Natural killer cell treated with Interleukin-12 subunit alpha and Interleukin-12 subunit beta and Interleukin-15 and Interleukin-18, amount 100 ng/mL, for 72 hours (primary cell): ENCODE data around the gene AP1S3. TPM values are rescaled to one million over a fixed set of nuclear protein-coding genes. Genes with fewer than 3 reads are reported as not detected.
"Not testable (repeated sequence)": the region's sequence is repeated elsewhere in the genome, so short reads cannot be mapped to it uniquely, and the experiment has no call there.

Source experiments
- ATAC-seq, 2 donors: fragments of 150-1000 bp; cut with Tn5 transposase in 1 of 2; sonication (Bioruptor Pico), chemical (Tn5 transposase) in 1 of 2; 2 replicates each; pipeline ENCODE4 v1.10.0; 2021
- DNase-seq: peaks from one replicate; pipeline ENCODE4 v3.0.0; 2022; ENCODE audit warnings: low spot score
- H3K27ac Mint-ChIP-seq, 2 donors: 1 replicate in 1 of 2; 2 replicates in 1 of 2; pipeline ENCODE4 v1.8.0; 2022; ENCODE audit warnings: mixed read lengths in 2 of 2, mild to moderate bottlenecking in 1 of 2, moderate library complexity in 1 of 2
- H3K27me3 Mint-ChIP-seq, 2 donors: 1 replicate in 1 of 2; 2 replicates in 1 of 2; pipeline ENCODE4 v1.8.0; 2022; ENCODE audit warnings: mixed read lengths in 2 of 2
- H3K36me3 Mint-ChIP-seq: one replicate; pipeline ENCODE4 v1.8.0; 2022; ENCODE audit warnings: mixed read lengths
- H3K4me1 Mint-ChIP-seq, 2 donors: 1 replicate in 1 of 2; 2 replicates in 1 of 2; pipeline ENCODE4 v1.8.0; 2022; ENCODE audit warnings: low read depth in 2 of 2, mixed read lengths in 2 of 2, mild to moderate bottlenecking in 1 of 2
- H3K4me3 Mint-ChIP-seq: one replicate; pipeline ENCODE4 v1.8.0; 2022; ENCODE audit warnings: mixed read lengths
- H3K9me3 Mint-ChIP-seq: 2 replicates; pipeline ENCODE4 v1.8.0; 2022; ENCODE audit warnings: mixed read lengths
- total RNA-seq, 2 donors: library from RNA; stranded (reverse); gene quantifications; one replicate each; pipeline ENCODE4 v1.2.3, GENCODE V29; 2022

Gene AP1S3
- 1 to 10 TPM; 5.6 to 7.2 TPM for total RNA-seq

GRCh38 chr2:223837287-223838061, at the start of gene AP1S3:
AP1S3 (minus strand) TSS chr2:223837582; CDS start chr2:223837450, 132 bp downstream.
- H3K9me3 Mint-ChIP-seq, result no peaks in the 10 kb centered on the region
- peak within 1 kb of the TSS; percentile 89 for H3K4me3 Mint-ChIP-seq
- no peaks in the 10 kb centered on the region for H3K27me3 Mint-ChIP-seq
- H3K36me3 Mint-ChIP-seq, result no peaks in the 10 kb centered on the region
- H3K27ac Mint-ChIP-seq, result peak within 1 kb of the TSS in 1 of 2 donors; percentile 61
- H3K4me1 Mint-ChIP-seq, result peaks cover 9 to 12% of the 10 kb centered on the region in 2 donors
- ATAC-seq (peak; percentile 88 to 92), DNase-seq (peak; percentile 79)

- ATAC-seq (no peak), DNase-seq (no peak)
- H3K4me3 Mint-ChIP-seq, result no peak overlapping the region
- no peaks in the 10 kb centered on the region for H3K9me3 Mint-ChIP-seq
- H3K36me3 Mint-ChIP-seq, result no peaks in the 10 kb centered on the region
- no peaks in the 10 kb centered on the region for H3K27me3 Mint-ChIP-seq
- H3K27ac Mint-ChIP-seq, result no peak overlapping the region
- peaks cover 1 to 9% of the 10 kb centered on the region in 2 donors for H3K4me1 Mint-ChIP-seq
Observed at GRCh38 chr2:223887127-223887526, 49.7 kb upstream of the AP1S3 start.

GRCh38 chr2:223886726-223887125, 49.3 kb upstream of the AP1S3 start:
- Mint-ChIP-seq H3K36me3 (no peaks in the 10 kb centered on the region), H3K27ac (no peak overlapping the region), H3K27me3 (no peaks in the 10 kb centered on the region), H3K9me3 (no peaks in the 10 kb centered on the region), H3K4me3 (no peak overlapping the region), H3K4me1 (peaks cover 5 to 11% of the 10 kb centered on the region in 2 donors)
- no peak for DNase-seq
- no peak for ATAC-seq

GRCh38 chr2:223884399-223884798, 47.0 kb upstream of the AP1S3 start:
- ATAC-seq (peak in 1 of 2 donors; percentile 48), DNase-seq (no peak)
- no peaks in the 10 kb centered on the region for H3K27me3 Mint-ChIP-seq
- peaks cover 7 to 11% of the 10 kb centered on the region in 2 donors for H3K4me1 Mint-ChIP-seq
- H3K27ac Mint-ChIP-seq, result peak overlapping the region in 1 of 2 donors; percentile 54
- no peak overlapping the region for H3K4me3 Mint-ChIP-seq
- H3K36me3 Mint-ChIP-seq, result peaks cover 7% of the 10 kb centered on the region
- H3K9me3 Mint-ChIP-seq, result no peaks in the 10 kb centered on the region

GRCh38 chr2:223882715-223883114, 45.3 kb upstream of the AP1S3 start:
- H3K27ac Mint-ChIP-seq, result no peak overlapping the region
- no peaks in the 10 kb centered on the region for H3K27me3 Mint-ChIP-seq

GRCh38 chr2:223880796-223881195, 43.4 kb upstream of the AP1S3 start:
- no peaks in the 10 kb centered on the region for H3K27me3 Mint-ChIP-seq
- H3K27ac Mint-ChIP-seq, result no peak overlapping the region
- no peak overlapping the region for H3K4me3 Mint-ChIP-seq
- ATAC-seq (no peak), DNase-seq (no peak)
- H3K4me1 Mint-ChIP-seq, result peaks cover 7% of the 10 kb centered on the region in 2 donors
- peaks cover 20% of the 10 kb centered on the region for H3K36me3 Mint-ChIP-seq
- H3K9me3 Mint-ChIP-seq, result no peaks in the 10 kb centered on the region

More at GRCh38 chr2:223882715-223883114, 45.3 kb upstream of the AP1S3 start:
- Mint-ChIP-seq H3K9me3 (no peaks in the 10 kb centered on the region), H3K4me3 (no peak overlapping the region), H3K36me3 (peaks cover 15% of the 10 kb centered on the region), H3K4me1 (peaks cover 7% of the 10 kb centered on the region in 2 donors)
- DNase-seq (no peak), ATAC-seq (no peak)

- Mint-ChIP-seq H3K27me3 (no peaks in the 10 kb centered on the region), H3K36me3 (peaks cover 20% of the 10 kb centered on the region), H3K27ac (peak overlapping the region in 1 of 2 donors; percentile 61), H3K9me3 (no peaks in the 10 kb centered on the region), H3K4me3 (no peak overlapping the region), H3K4me1 (peaks cover 7% of the 10 kb centered on the region in 2 donors)
- no peak for ATAC-seq
- DNase-seq, result no peak
Observed at GRCh38 chr2:223877721-223878410, 40.5 kb upstream of the AP1S3 start.

- H3K27ac Mint-ChIP-seq, result no peak overlapping the region
- no peaks in the 10 kb centered on the region for H3K9me3 Mint-ChIP-seq
- no peak overlapping the region for H3K4me3 Mint-ChIP-seq
- H3K27me3 Mint-ChIP-seq, result no peaks in the 10 kb centered on the region
- H3K4me1 Mint-ChIP-seq, result peaks cover 0 to 4% of the 10 kb centered on the region in 2 donors
- DNase-seq (no peak), ATAC-seq (no peak)
- peaks cover 17% of the 10 kb centered on the region for H3K36me3 Mint-ChIP-seq
Observed at GRCh38 chr2:223873672-223874071, 36.3 kb upstream of the AP1S3 start.

- not testable (repeated sequence) for H3K36me3 Mint-ChIP-seq, H3K27me3 Mint-ChIP-seq, H3K9me3 Mint-ChIP-seq, ATAC-seq, DNase-seq, H3K4me1 Mint-ChIP-seq, H3K27ac Mint-ChIP-seq, H3K4me3 Mint-ChIP-seq
Observed at GRCh38 chr2:223872772-223873171, 35.4 kb upstream of the AP1S3 start.

- not testable (repeated sequence) for H3K4me3 Mint-ChIP-seq
Observed at GRCh38 chr2:223871661-223872060, 34.3 kb upstream of the AP1S3 start.

GRCh38 chr2:223870840-223871611, 33.6 kb upstream of the AP1S3 start:
- no peak overlapping the region for H3K4me3 Mint-ChIP-seq
- H3K4me1 Mint-ChIP-seq, result peaks cover 11 to 19% of the 10 kb centered on the region in 2 donors
- no peak overlapping the region for H3K27ac Mint-ChIP-seq
- H3K36me3 Mint-ChIP-seq, result peaks cover 4% of the 10 kb centered on the region
- ATAC-seq (no peak), DNase-seq (no peak)
- H3K27me3 Mint-ChIP-seq, result no peaks in the 10 kb centered on the region
- H3K9me3 Mint-ChIP-seq, result no peaks in the 10 kb centered on the region

More at GRCh38 chr2:223871661-223872060, 34.3 kb upstream of the AP1S3 start:
- H3K27me3 Mint-ChIP-seq, DNase-seq, H3K36me3 Mint-ChIP-seq, H3K27ac Mint-ChIP-seq, H3K9me3 Mint-ChIP-seq, ATAC-seq: not testable (repeated sequence)
- H3K4me1 Mint-ChIP-seq, result peaks cover 5 to 13% of the 10 kb centered on the region in 2 donors

GRCh38 chr2:223868005-223868404, 30.6 kb upstream of the AP1S3 start:
- Mint-ChIP-seq H3K27ac (no peak overlapping the region), H3K36me3 (peaks cover 4% of the 10 kb centered on the region), H3K27me3 (no peaks in the 10 kb centered on the region), H3K9me3 (no peaks in the 10 kb centered on the region), H3K4me3 (no peak overlapping the region), H3K4me1 (peaks cover 24 to 33% of the 10 kb centered on the region in 2 donors)
- no peak for DNase-seq
- no peak for ATAC-seq

- peaks cover 27 to 33% of the 10 kb centered on the region in 2 donors for H3K4me1 Mint-ChIP-seq
- DNase-seq, result no peak
- peak; percentile 72 for ATAC-seq
- H3K36me3 Mint-ChIP-seq, result no peaks in the 10 kb centered on the region
- H3K27me3 Mint-ChIP-seq, result no peaks in the 10 kb centered on the region
- H3K4me3 Mint-ChIP-seq, result peak overlapping the region; percentile 45
- H3K9me3 Mint-ChIP-seq, result no peaks in the 10 kb centered on the region
- H3K27ac Mint-ChIP-seq, result peak overlapping the region; percentile 22 to 90
Observed at GRCh38 chr2:223865907-223866508, 28.6 kb upstream of the AP1S3 start.
